ENCODE results near the gene DNAL4.

Gene DNAL4

DNA sequence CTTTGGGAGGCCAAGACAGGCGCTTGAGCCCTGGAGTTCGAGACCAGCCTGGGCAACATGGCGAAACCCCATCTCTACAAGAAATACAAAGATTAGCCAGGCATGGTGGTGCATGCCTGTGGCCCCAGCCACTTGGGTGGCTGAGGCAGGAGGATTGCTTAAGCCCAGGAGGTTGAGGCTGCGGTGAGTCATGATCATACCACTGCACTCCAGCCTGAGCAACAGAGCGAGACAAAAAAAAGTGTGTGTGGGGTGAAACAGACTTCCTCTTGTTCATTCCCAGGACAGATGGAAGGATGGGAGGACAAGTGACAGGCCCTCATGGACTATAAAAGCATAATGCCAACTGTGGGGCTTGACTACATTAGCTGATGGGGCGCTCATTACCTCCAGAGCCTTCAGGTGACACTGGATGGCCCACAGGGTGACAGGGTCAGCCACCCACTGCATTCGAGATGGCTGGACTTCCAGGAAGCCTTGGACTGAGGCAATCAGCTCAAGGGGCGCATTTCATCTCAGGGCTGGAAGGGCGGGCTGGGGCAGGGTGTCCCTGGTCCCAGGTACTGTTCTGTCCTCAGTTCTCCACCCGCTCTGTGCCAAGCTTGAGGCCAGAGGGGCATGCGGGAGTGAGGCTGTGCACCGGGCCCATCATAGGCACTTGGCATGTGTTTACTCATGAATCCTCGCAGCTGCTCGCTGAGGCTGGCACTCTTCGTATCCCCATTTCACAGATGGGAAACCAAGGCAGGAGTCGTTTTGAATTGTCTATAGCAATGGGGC lies 37.4 kb upstream of the DNAL4 start:
- no peak overlapping the region for H3K27ac ChIP-seq
- TF ChIP-seq, protein P1, sequence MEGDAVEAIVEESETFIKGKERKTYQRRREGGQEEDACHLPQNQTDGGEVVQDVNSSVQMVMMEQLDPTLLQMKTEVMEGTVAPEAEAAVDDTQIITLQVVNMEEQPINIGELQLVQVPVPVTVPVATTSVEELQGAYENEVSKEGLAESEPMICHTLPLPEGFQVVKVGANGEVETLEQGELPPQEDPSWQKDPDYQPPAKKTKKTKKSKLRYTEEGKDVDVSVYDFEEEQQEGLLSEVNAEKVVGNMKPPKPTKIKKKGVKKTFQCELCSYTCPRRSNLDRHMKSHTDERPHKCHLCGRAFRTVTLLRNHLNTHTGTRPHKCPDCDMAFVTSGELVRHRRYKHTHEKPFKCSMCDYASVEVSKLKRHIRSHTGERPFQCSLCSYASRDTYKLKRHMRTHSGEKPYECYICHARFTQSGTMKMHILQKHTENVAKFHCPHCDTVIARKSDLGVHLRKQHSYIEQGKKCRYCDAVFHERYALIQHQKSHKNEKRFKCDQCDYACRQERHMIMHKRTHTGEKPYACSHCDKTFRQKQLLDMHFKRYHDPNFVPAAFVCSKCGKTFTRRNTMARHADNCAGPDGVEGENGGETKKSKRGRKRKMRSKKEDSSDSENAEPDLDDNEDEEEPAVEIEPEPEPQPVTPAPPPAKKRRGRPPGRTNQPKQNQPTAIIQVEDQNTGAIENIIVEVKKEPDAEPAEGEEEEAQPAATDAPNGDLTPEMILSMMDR (conservative IDR thresholded peaks at IDR 0.05), result no peak

DNA sequence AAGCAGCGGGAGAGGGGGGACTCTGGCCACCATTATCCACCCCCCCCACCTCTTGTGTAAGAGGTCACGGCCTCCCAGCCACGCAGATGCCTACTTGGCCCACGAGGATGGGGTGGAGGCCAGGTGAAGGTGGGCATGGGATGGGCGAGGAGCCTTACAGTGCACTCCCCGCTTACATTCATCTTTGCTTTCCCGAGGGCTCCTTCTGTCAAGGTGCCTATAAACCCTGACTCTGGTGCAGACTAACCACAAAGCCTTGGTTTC lies 36.8 kb upstream of the DNAL4 start:
- no peak overlapping the region for H3K27ac ChIP-seq
- TF ChIP-seq, protein P1 (conservative IDR thresholded peaks at IDR 0.05), result no peak

DNA sequence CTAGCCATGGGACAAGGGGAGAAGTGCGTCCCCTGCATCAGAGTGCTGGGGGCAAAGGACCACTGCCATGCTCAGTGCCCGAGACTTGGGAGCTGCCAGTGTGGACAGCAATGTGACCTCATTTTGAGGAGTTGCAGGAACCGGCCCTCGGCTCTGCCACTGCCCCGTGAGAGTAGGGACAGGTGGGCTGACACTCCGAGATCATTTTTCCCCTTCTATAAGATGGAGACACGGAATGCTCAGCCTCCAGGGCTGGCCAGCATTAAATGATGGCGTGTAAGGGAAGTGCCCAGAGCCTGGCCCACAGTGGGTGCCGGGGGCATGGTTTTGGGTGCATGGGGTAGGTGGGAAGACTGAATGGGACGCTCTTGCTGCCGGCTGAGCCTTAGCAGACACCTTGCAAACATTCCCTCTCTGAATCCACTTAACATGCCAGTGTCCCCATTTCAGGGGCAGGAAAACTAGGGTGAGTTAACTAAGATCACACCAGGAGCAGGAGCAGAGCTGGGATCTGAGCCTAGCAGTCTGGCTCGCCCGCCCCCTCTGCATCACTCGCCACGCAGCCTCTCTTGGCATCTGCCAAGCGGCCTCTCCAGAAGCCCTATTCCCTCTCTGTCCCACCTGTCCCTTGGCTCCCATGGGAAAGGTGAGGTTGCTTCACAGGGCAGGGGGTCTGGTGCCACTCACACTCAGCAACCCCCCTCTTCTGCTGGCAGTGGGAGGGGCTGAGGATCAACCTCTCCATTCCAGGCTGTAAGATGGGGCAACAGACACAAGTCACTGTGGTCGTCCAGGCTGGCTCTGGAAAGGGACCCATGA lies 36.3 kb upstream of the DNAL4 start:
- TF ChIP-seq, protein P1 (conservative IDR thresholded peaks at IDR 0.05), result no peak
- H3K27ac ChIP-seq, result no peak overlapping the region

DNA sequence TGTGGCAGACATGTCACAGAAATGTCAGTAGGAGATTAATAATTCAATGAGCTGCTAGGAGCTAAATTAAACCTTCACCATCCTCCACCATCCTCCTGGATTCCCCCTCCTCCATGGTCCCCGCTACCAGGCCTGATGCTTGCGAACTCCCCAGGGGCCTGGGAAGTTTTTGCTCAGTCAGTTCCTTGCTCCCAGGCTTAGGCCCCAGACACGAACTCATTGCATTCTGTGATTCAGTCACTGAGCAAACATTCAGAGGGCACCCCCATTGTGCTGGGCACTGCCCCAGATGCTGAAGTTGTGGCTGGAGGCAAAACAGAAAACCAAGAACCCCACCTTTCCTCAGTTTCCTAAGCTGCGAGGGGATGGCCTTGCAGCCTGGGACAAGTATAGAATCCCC lies 35.5 kb upstream of the DNAL4 start:
- H3K27ac ChIP-seq, result no peak overlapping the region
- TF ChIP-seq, protein P1 (conservative IDR thresholded peaks at IDR 0.05), result no peak

DNA sequence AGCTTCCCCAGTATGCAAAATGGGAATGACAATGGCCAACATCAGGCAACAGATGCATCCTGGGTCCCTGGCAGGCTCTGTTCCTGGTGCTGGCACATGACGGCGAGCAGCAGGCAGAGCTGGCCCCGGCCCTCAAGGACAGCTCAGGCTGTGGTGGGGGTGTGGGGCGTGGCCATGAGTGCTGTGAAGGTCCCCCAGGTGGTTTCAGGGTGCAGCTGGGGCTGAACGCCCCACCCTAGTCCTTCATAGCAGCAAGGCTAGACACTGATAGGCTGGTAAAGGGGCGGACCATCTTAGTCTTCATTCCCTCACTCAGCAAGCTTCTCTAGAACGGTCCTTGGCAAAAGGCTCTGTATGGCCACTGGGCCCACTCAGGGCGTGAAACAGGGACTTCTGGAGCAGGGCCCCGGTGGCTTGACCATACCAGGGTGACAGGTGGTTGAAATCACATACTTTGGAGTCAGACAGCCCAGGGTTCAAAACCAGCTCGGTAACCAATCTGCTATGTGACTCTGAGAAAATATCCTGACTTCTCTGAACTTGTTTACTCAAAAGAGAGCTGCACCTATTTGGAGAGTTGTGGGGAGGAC lies 34.8 kb upstream of the DNAL4 start:
- TF ChIP-seq, protein P1 (conservative IDR thresholded peaks at IDR 0.05), result no peak
- no peak overlapping the region for H3K27ac ChIP-seq

DNA sequence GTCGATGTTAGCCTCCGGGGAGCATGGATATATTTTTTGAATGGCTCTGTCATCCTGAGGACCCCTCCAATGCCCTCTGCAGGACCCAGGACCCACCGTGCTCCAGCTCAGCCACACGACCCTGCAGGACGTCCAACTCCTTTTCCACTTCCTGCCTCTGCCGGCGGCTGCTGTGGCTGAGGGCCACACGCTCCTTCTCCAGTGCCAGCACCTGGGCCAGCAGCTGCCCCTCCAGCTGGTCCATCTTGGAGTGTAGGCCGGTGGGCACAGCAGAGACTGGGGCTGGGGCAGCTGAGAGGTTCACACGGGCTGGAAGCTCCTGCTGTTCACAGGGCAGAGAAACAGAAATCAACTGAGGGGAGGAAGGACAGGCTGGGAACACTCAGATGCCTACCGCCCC lies 34.2 kb upstream of the DNAL4 start:
- TF ChIP-seq, protein P1 (conservative IDR thresholded peaks at IDR 0.05), result no peak
- no peak overlapping the region for H3K27ac ChIP-seq

DNA sequence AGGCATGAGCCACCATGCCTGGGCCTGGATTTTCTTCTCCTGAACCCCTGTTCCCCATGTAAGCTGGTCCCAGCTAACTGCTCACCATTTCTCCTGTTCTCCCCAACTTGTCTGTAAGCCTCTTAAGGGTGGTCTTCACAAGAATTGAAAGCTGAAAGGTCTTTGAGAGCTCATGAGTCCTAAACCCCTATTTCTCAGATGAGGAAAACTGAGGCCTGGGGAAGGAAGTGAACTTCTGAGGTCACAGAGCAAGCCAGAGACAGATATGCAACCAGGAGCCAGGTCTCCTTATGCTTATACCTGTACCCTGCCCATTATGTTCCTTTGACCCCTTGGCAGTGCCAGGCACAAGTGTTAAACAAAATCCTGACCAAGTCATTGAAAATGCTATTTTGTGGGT lies 33.6 kb upstream of the DNAL4 start:
- TF ChIP-seq, protein P1 (conservative IDR thresholded peaks at IDR 0.05), result no peak
- no peak overlapping the region for H3K27ac ChIP-seq

All from VCaP (cell line).